GM18498 (cell line): Measurements from ENCODE around the gene DES.

ENCODE experiments used
- ATAC-seq: cut with Tn5 transposase; IDR thresholded peaks from one replicate; pipeline ENCODE4 v1.9.1; 2021; ENCODE audit warnings: mild to moderate bottlenecking, moderate library complexity; ENCODE audit not compliant: unreplicated experiment

Gene DES

DNA sequence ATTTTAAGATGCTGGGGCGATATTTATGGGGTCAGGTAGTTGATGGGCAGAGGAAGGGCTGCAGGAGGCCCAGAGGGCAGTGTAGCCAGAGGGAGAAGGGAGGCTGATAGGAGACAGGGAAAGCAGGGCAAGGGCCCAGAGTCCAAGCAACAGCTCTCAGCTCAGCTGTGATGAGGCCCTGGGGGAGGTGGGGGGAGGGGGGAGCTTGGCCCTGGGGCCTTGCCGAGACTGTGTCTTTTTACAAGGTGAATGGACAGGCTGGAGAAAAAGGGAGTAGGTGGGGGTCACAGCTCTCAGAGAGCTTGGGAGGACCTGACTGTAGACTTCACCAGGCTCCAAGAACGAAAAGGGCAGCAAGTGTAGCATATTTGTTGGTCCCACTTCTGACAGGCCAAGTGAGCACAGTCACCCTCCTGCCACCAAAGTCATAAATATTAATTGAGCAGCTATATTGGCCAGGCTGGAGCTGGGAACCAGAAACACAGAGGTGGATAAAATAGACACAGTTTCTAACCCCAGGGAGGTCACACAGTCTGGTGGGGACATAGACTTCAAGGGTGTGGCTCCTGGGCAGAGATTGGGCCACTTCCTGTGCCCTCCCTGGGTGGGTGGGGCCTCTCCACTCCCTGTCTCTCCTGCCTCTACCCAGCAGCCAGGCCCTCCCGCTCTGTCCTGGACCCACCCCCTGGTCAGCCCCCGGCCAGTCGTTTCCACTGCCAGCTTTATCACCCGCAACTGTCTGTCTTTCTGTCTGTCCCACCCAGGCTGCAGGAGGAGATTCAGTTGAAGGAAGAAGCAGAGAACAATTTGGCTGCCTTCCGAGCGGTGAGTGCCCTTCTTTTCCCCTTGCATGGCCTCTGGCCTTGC, 1.4 kb downstream of the DES start:
- ATAC-seq, result no peak

DNA sequence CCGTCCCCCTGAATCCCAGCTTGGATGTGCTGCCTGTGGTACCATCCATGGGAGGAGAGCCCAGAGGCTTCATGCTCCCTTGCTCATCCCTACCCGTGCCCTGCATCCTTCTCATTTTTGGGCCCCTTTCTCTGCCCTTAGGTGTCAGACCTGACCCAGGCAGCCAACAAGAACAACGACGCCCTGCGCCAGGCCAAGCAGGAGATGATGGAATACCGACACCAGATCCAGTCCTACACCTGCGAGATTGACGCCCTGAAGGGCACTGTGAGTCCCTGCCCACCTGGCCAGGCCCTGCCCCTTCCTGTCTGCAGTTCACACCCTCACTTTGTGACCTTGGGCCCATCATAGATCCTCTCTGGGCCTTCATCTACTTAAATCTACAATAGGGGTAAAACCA, 2.5 kb downstream of the DES start:
- ATAC-seq, result no peak

DNA sequence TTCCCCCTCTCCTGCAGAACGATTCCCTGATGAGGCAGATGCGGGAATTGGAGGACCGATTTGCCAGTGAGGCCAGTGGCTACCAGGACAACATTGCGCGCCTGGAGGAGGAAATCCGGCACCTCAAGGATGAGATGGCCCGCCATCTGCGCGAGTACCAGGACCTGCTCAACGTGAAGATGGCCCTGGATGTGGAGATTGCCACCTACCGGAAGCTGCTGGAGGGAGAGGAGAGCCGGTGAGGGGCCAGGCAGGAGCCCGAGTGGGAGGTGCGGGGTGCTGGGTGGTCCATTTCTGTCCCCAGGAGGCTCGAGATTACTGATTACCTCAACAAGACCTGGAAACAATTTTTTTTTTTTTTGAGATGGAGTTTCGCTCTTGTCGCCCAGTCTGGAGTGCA, 3.1 kb downstream of the DES start:
- ATAC-seq, result no peak

DNA sequence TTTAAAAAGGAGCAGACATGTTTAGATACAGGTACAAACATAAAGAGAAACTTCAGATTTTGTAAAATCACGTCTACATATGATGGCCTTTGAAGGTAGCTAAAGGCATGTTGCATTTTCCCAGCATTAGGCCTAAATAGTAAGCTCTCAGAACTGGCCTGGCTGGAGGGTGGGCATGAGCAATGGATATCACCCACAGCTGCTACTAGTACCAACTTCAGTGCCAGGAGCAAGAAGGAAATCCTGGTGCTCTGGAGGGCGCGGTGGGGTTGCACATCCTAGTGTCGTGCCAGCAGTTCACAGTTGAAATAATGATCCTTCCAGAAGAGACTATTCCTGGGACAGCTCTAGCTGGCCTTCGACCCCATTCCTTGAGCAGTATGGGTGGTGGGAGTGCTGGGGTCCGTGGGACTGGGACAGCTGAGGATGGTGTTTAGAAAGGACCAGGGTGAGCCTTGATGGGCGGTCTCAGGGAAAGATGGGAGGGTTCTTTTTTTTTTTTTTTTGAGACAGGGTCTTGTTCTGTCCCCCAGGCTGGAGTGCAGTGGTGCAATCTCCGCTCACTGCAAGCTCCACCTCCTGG, 4.9 kb downstream of the DES start:
- ATAC-seq, result no peak

DNA sequence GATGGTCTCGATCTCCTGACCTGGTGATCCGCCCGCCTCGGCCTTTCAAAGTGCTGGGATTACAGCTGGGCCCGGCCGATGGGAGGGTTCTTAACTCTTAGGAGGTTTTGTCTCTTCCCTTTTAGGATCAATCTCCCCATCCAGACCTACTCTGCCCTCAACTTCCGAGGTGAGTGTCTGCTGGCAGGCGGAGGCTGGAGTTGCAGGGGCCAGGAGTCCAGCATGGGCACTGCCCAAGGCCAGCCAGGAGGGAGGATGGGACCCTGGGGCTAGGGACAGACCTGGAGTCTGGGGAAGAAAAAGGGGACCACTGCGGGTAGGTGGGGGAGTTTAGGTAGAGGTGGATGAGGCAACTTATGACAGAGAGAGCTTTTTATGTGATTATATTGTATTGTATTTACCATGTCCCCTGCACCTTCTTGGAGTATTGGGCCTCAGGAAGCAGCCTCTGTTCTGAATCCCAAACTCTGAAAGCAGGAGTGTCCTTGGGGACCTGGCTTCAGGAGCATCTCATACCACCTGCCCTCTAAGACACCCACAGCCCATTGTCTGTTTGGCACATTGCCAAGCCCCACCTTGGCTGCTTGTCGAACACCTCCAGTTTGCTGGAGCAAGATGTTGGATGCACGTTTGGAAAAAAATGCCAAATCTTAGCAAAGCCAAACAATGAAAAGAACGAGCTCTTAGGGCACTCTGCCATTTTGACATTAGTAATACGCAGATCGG, 5.6 kb downstream of the DES start:
- ATAC-seq, result no peak

DNA sequence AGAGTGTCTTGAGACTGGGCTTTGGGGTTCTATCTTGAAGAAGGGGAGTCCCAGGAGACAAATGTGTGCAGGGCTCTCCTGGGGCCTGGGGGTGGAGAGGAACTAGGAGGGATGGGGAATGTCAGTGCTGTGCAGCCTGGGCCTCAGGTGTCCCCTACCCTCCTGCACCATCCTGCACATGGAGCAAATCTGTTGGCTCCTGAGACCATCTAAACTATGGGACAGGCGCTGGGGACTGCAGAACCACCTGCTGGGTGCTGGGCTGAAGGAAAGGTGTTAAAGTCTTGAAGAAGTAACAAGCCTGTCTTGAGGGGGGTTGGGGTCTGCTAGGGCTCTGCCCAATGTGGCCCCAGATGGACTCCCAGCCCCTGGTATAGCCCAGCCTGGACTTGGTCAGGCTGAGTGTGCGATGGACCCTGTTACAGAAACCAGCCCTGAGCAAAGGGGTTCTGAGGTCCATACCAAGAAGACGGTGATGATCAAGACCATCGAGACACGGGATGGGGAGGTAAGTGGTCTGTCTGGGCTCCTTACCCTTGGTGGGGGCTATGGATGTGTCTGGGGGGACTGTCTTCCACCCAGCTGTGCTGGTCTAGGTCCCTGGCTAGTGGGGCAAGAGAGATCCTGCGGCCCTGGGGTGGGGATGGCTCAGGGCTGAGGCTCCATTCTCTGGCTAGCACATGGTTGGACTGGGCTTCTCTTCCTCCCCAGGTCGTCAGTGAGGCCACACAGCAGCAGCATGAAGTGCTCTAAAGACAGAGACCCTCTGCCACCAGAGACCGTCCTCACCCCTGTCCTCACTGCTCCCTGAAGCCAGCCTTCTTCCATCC, 7.3 kb downstream of the DES start:
- no peak for ATAC-seq

DNA sequence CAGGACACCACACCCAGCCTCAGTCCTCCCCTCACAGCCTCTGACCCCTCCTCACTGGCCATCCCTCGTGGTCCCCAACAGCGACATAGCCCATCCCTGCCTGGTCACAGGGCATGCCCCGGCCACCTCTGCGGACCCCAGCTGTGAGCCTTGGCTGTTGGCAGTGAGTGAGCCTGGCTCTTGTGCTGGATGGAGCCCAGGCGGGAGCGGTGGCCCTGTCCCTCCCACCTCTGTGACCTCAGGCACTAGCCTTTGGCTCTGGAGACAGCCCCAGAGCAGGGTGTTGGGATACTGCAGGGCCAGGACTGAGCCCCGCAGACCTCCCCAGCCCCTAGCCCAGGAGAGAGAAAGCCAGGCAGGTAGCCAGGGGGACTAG, 7.9 kb downstream of the DES start:
- no peak for ATAC-seq

DNA sequence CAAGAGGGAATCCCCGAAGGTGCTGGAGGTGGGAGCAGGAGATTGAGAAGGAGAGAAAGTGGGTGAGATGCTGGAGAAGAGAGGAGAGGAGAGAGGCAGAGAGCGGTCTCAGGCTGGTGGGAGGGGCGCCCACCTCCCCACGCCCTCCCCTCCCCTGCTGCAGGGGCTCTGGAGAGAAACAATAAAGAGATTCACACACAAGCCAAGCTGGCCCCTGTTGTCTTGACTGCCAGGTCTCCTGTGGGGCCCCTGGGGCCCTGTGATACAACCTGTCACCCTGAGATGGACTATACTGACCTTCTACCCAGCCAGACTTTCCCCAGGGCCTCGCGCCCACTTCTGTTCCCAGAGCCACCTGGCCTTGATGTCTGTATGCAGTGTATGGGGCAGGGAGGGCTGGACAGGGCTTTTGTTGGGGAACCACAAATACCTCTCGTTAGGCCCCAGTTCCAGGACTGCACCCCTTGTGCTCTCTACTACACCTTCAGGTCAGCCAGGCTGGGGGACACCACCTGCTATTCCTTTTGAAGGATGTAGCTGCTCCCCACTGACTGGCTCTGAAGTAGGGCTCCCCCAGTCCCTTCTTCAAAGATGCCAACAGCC, 8.5 kb downstream of the DES start:
- no peak for ATAC-seq

DNA sequence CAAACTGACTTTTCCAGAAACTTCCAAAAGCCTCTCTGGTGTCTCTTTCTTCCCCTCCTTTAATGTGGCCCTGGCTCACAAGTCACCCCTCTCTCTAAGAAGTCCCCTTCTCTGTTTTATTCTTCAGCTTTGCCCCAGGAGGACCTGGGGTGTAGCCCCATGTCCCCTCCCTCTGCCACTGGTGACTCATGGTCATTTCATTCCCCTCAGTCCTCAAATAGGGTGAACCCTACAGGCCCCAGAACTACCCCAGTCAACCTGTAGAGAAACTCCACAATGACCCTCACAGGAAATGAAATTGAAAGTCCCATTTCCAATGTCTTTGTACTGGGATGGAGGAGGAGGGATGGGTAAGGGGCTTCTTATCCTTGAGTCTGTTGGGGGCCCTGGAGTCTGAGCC, 10.3 kb downstream of the DES start:
- no peak for ATAC-seq

DNA sequence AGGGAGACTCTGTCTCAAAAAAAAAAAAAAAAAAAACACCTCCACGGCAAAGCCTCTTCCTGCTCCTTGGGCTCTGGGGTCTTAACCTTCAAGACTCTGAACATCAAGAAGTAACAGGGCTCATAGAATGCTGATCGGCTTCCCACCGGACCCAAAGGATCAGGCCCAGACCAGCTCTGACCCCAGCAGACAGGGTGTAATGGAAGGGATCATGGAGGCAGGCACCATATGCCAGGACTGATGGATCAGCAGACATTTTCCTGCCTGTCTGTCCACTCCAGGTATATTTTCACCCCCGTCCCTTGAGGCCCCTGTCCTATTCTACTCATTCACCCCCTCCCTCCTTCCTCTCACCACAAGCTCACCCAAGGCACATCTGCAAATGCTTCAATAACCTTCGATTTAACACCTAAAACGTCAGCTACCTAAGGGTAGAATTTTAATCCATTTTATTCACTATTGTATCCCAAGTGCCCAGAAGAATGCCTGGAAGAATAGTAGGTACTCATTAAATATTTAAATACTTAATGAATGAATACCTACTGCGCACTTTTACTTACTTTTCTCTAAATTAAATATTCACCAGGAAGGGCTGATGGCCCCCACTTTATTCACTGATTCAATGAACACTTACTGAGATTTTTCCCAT, 11.9 kb downstream of the DES start:
- ATAC-seq, result no peak

DNA sequence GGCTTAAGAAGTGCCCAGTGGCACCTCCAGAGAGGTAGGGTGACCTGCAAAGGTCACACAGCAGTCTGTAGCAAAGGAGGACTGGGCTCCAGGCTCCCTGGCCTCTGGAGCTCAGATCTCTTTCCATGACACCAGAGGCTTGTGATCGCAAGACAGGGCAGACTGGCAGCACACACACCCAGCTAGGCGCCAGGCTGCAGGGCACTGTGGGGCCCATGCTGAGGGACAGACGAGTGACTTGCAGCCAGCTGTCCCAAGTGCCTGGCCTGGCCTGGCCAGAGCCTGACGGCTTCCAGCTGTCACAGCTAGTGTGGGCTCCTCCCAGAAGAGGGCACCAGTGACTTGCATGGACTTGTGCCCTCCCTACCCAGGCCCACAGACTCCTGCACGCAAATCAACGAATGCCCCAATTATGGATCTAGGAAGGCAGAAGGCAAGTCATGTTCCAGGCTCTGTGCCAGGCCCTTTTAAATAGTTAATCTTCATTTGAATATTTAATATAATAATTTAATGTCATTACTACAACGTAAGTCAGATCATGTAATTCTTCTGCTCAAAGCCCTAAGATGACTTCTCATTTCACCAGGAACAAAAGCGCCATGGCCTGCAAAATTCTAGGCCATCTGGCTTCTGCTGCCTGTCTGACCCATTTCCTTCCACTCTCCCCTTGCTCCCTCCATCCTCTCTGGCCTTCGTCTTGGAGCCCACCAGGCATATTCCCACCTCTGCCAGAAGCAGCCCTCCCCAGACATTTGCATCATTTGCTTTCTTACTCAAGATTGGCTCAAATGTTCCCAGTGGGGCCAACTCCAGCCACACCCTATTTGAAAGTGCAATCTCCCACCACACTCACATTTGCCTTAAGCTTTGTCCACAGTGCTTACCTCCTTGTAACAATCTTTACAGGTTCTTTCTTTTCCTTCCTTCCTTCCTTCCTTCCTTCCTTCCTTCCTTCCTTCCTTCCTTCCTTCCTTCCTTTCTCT, 12.7 kb downstream of the DES start:
- ATAC-seq, result no peak

DNA sequence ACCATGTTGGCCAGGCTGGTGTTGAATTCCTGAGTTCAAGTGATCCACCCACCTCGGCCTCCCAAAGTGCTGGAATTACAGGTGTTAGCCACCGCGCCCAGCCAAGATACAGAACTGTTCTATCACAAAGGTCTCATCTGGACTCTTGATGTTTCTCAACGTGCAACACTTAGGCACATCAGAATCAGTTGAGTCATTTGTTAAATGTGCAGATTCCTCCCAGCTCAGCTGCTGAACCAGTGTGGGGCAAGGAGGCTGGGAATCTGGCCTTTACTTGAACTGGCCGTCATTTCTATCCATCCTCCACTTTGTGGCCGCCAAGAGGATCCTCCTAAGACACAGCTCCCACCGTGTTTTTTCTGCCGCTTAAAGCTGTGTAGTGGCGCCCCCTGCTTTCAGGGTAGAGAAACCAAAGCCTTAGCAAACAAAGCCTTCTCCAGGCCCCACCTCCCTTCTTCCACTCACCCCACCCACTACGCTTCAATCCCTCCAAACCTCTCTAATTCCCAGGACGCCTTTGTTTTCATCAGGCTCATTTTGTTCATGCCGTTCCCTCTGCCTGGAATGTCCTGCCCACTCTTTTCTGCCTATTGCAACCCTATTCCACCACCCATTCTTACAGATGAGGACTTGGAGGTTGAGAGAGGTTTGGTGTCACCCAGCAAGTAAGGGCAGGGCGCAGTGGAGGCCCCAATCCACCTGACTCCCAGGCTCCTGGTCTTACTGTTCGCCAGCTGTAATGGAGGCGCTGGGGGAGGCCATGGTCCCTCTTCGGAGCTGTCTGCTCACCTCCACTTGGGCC, 15.7 kb downstream of the DES start:
- ATAC-seq, result no peak

DNA sequence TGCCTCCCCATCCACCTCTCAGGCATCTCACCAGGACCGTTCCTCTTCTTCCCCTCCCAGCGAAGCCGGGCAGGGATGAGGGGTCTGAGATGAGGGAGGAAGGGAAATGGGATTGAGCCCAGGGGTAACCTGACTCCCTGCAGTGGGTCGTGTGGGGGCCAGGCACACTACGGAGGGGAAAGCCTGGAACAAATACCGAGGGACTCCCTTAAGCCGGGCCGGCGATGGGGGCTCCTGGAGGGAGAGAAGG, 16.2 kb downstream of the DES start:
- ATAC-seq, result no peak

DNA sequence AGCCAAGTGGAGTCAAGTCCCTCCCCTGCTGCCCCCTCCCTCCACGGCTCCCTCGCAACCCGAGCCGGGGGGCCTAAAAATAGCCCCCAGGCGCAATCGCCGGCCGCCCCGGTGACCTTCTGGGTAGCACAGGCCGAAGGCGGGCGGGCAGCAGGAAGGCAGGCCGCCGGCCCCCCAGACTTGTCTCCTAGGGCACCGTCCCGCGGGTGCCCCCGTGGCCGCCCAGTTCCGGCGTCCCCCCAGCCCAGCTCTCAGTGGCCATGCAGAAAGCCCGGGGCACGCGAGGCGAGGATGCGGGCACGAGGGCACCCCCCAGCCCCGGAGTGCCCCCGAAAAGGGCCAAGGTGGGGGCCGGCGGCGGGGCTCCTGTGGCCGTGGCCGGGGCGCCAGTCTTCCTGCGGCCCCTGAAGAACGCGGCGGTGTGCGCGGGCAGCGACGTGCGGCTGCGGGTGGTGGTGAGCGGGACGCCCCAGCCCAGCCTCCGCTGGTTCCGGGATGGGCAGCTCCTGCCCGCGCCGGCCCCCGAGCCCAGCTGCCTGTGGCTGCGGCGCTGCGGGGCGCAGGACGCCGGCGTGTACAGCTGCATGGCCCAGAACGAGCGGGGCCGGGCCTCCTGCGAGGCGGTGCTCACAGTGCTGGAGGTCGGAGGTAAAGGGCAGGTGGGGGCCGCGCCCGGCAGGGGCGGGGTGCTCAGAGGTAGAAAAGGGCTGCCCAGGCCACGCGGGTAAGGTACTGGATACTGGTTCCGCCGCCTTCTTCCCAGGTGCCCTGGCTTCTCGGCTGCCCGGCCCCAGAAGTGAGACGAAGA, 16.7 kb downstream of the DES start, which contains the start of gene SPEG:
SPEG (plus strand) TSS at position 126 of the 808 bp plus-strand sequence; CDS start at position 261, 135 bp downstream.
- ATAC-seq, result no peak

DNA sequence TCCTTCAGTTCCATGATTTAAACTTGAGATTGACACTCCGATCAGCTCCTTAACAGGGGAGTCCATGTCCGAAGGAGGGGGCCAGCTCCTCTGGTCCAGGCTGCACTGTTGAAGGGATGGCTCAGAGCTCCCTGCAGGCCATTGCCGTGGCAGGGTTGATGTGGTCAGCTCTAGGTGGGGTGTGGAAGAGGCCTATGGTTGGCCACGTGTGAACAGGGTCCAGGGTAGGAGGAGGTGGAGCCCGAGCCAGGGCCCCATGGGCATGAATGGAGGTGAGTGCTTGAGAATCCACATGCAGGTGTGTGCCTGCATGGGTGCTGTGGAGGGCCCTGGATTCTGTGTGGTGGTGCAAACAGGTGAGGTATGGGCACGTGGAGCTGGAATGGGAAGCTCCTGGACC, 17.5 kb downstream of the DES start:
- no peak for ATAC-seq

DNA sequence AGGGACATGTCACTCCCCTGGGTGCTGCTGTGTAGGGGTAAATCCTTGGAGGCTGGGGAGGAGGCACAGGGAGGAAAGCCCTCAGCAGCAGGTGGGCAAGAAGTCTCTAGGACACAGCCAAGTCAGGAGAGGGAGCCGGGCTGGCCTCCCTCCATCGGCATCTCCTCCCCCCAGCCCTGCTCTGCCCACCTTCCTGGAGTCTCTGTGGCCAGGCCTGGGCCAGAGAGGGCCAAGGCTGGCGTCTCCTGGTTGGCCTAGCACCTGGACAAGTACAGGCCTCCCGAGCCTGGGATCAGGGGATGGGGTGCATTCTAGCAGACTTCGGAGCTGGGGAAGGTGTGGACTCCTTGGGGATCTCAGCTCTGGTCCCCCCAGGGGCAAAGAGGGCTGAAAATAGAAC, 18.3 kb downstream of the DES start:
- no peak for ATAC-seq

DNA sequence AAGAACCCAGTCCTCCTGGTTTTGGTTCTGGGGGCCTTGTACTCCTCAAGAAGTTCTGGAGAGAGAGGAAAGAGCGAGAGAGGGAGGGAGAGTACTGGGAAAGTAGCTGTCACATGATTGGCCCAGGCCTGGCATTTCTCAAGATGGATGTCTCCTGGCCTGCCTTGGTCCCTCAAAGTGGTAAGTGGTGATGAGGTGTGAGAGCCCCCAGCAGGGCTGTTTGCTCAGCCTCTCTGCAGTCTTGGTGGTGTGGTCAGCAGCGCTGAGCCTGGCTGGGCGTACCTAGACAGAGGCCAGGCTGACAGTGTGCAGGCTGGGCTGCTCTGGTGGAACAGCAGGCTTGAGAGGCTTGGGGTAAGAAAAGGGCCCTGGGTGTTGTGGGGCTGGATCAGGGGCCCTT, 19.0 kb downstream of the DES start:
- ATAC-seq, result no peak
